Sigmoid colon (tissue), 3 donors: ENCODE data around the gene SP7.

Experiments
- CTCF ChIP-seq, 4 experiments: fragments of 450-650 bp in 3 of 4; fragments of 200-600 bp in 1 of 4; IDR thresholded peaks; one replicate each; pipeline ENCODE4 v1.5.1; 2016 to 2019; ENCODE audit warnings: antibody characterized with exemption in 4 of 4, mild to moderate bottlenecking in 3 of 4, moderate library complexity in 2 of 4
- POLR2A ChIP-seq, 2 donors: fragments of 450-650 bp; IDR thresholded peaks; one replicate each; pipeline ENCODE4 v1.6.1; 2016; ENCODE audit warnings: antibody characterized with exemption in 2 of 2, mild to moderate bottlenecking in 2 of 2, moderate library complexity in 2 of 2

GRCh38 chr12:53340398-53340797 is 4.2 kb upstream of the SP7 start:
- no peak for TF ChIP-seq CTCF (IDR thresholded peaks at IDR 0.05)
- no peak for TF ChIP-seq POLR2A (IDR thresholded peaks at IDR 0.05)
